HEK293 (cell line): ENCODE measurements around the gene MGAT4A.

Source experiments
- CTCF ChIA-PET: fragments of 350-600 bp; formaldehyde crosslinking; extraction: SDS; loops from one replicate; lab custom pipeline; 2021; ENCODE audit warnings: antibody characterized with exemption; lab: Yijun Ruan, JAX
- POLR2A ChIA-PET: fragments of 300-600 bp; formaldehyde crosslinking; extraction: SDS; loops from one replicate; lab custom pipeline; 2020; ENCODE audit warnings: antibody characterized with exemption, inconsistent platforms; lab: Yijun Ruan, JAX
- H3K27ac ChIP-seq: fragments of 200-500 bp; sonication (Bioruptor generic); 2 replicates; pipeline ENCODE4 v1.5.1; 2014; ENCODE audit warnings: low read depth, low read length, control low read depth, inconsistent platforms; ENCODE audit errors: extremely low read depth
- H3K36me3 ChIP-seq, 2 experiments: fragments of 200-500 bp in 1 of 2; sonication (Bioruptor generic) in 1 of 2; 1 replicate in 1 of 2; 2 replicates in 1 of 2; pipeline ENCODE4 v1.5.1; 2014 to 2017; ENCODE audit warnings: inconsistent platforms in 2 of 2, low read length in 2 of 2; ENCODE audit not compliant: control insufficient read depth in 2 of 2, insufficient read depth in 1 of 2
- H3K4me1 ChIP-seq: fragments of 200-500 bp; sonication (Bioruptor generic); 2 replicates; pipeline ENCODE4 v1.5.1; 2014; ENCODE audit warnings: mild to moderate bottlenecking, low read length, inconsistent platforms; ENCODE audit not compliant: control insufficient read depth, insufficient read depth
- H3K4me3 ChIP-seq: 2 replicates; pipeline ENCODE4 v1.5.1; 2011; ENCODE audit warnings: low read depth, mild to moderate bottlenecking, control low read depth, low read length, moderate library complexity
- H3K9me3 ChIP-seq: fragments of 200-500 bp; sonication (Bioruptor generic); 2 replicates; pipeline ENCODE4 v1.5.1; 2014; ENCODE audit warnings: low read depth, low read length, inconsistent platforms; ENCODE audit not compliant: control insufficient read depth, insufficient read depth
- HOXA7 ChIP-seq: sonication (generic); formaldehyde crosslinking; IDR thresholded peaks from 2 replicates; pipeline ENCODE4 v1.8.1; 2022; ENCODE audit warnings: missing genetic modification reagents, borderline replicate concordance
- KLF1 ChIP-seq: fragments of 450-650 bp; formaldehyde crosslinking; IDR thresholded peaks from 2 replicates; pipeline ENCODE4 v1.5.1; 2016; ENCODE audit warnings: missing biosample characterization, missing genetic modification characterization
- KLF16 ChIP-seq: fragments of 450-650 bp; formaldehyde crosslinking; IDR thresholded peaks from 2 replicates; pipeline ENCODE4 v1.5.1; 2017; ENCODE audit warnings: missing biosample characterization, missing genetic modification characterization
- MYNN ChIP-seq: fragments of 450-650 bp; formaldehyde crosslinking; IDR thresholded peaks from 2 replicates; pipeline ENCODE4 v1.5.1; 2016; ENCODE audit warnings: missing biosample characterization, missing genetic modification characterization, borderline replicate concordance
- PRDM1 ChIP-seq: fragments of 450-650 bp; formaldehyde crosslinking; IDR thresholded peaks from 2 replicates; pipeline ENCODE4; 2016; ENCODE audit warnings: missing biosample characterization, missing genetic modification characterization
- YY1 ChIP-seq: fragments of 450-650 bp; formaldehyde crosslinking; IDR thresholded peaks from 2 replicates; pipeline ENCODE4 v1.5.1; 2018; ENCODE audit warnings: missing biosample characterization, missing genetic modification characterization
- YY2 ChIP-seq: fragments of 450-650 bp; formaldehyde crosslinking; IDR thresholded peaks from 2 replicates; pipeline ENCODE4 v1.5.1; 2016; ENCODE audit warnings: missing biosample characterization, missing genetic modification characterization
- ZBTB17 ChIP-seq: fragments of 450-650 bp; formaldehyde crosslinking; IDR thresholded peaks from 2 replicates; pipeline ENCODE4 v1.5.1; 2016; ENCODE audit warnings: missing biosample characterization, missing genetic modification characterization
- ZFP41 ChIP-seq: fragments of 450-650 bp; formaldehyde crosslinking; IDR thresholded peaks from 2 replicates; pipeline ENCODE4 v1.5.1; 2016; ENCODE audit warnings: missing biosample characterization, missing genetic modification characterization, borderline replicate concordance
- ZFP69B ChIP-seq: fragments of 450-650 bp; formaldehyde crosslinking; IDR thresholded peaks from 2 replicates; pipeline ENCODE4 v1.5.1; 2016; ENCODE audit warnings: missing biosample characterization, missing genetic modification characterization
- ZNF211 ChIP-seq: fragments of 450-650 bp; formaldehyde crosslinking; IDR thresholded peaks from 2 replicates; pipeline ENCODE4 v1.5.1; 2016; ENCODE audit warnings: low read depth, missing biosample characterization, missing genetic modification characterization
- ZNF335 ChIP-seq: fragments of 450-650 bp; formaldehyde crosslinking; conservative IDR thresholded peaks from 2 replicates; pipeline ENCODE4 v1.5.1; 2016; ENCODE audit warnings: missing biosample characterization, missing genetic modification characterization
- ZNF350 ChIP-seq: fragments of 450-650 bp; formaldehyde crosslinking; IDR thresholded peaks from 2 replicates; pipeline ENCODE4 v1.5.0; 2017; ENCODE audit warnings: missing biosample characterization, mild to moderate bottlenecking, missing genetic modification characterization
- ZNF48 ChIP-seq: fragments of 450-650 bp; formaldehyde crosslinking; IDR thresholded peaks from 2 replicates; pipeline ENCODE4 v1.5.1; 2016; ENCODE audit warnings: missing biosample characterization, missing genetic modification characterization
- ZNF518A ChIP-seq: fragments of 450-650 bp; formaldehyde crosslinking; conservative IDR thresholded peaks from 2 replicates; pipeline ENCODE4 v1.5.1; 2016; ENCODE audit warnings: low read depth, missing biosample characterization, missing genetic modification characterization
- ZNF521 ChIP-seq: fragments of 450-650 bp; formaldehyde crosslinking; IDR thresholded peaks from 2 replicates; pipeline ENCODE4 v1.5.1; 2017; ENCODE audit warnings: missing biosample characterization, mild to moderate bottlenecking, missing genetic modification characterization
- ZNF529 ChIP-seq: fragments of 450-650 bp; formaldehyde crosslinking; IDR thresholded peaks from 2 replicates; pipeline ENCODE4 v1.5.1; 2017; ENCODE audit warnings: missing genetic modification characterization, missing biosample characterization; ENCODE audit not compliant: insufficient replicate concordance
- ZNF549 ChIP-seq: fragments of 450-650 bp; IDR thresholded peaks from 2 replicates; pipeline ENCODE4 v1.5.1; 2018; ENCODE audit warnings: missing biosample characterization, missing genetic modification characterization, mild to moderate bottlenecking, inconsistent platforms, moderate library complexity
- ZNF600 ChIP-seq: fragments of 450-650 bp; formaldehyde crosslinking; IDR thresholded peaks from 2 replicates; pipeline ENCODE4 v1.5.1; 2016; ENCODE audit warnings: missing biosample characterization, missing genetic modification characterization
- ZNF610 ChIP-seq: fragments of 450-650 bp; formaldehyde crosslinking; IDR thresholded peaks from 2 replicates; pipeline ENCODE4 v1.5.1; 2016; ENCODE audit warnings: missing biosample characterization, missing genetic modification characterization, borderline replicate concordance
- ZNF626 ChIP-seq: fragments of 450-650 bp; sonication (Bioruptor Pico); formaldehyde crosslinking; IDR thresholded peaks from 2 replicates; pipeline ENCODE4 v1.5.1; 2018; ENCODE audit warnings: missing biosample characterization, missing genetic modification characterization, inconsistent platforms
- ZNF701 ChIP-seq: fragments of 450-650 bp; formaldehyde crosslinking; IDR thresholded peaks from 2 replicates; pipeline ENCODE4 v1.5.1; 2016; ENCODE audit warnings: missing biosample characterization, missing genetic modification characterization
- ZNF792 ChIP-seq: fragments of 450-650 bp; formaldehyde crosslinking; IDR thresholded peaks from 2 replicates; pipeline ENCODE4 v1.5.1; 2016; ENCODE audit warnings: missing biosample characterization, missing genetic modification characterization
- TF ChIP-seq, protein P1 (sequence below): fragments of 450-650 bp; formaldehyde crosslinking; IDR thresholded peaks from 2 replicates; pipeline ENCODE4 v1.5.1; 2016; ENCODE audit warnings: missing biosample characterization, missing genetic modification characterization
- TF ChIP-seq, protein P2 (sequence below): IDR thresholded peaks from 2 replicates; pipeline ENCODE4 v1.6.1; 2011; ENCODE audit warnings: mild to moderate bottlenecking, low read depth, low read length, borderline replicate concordance

MGAT4A gene

DNA sequence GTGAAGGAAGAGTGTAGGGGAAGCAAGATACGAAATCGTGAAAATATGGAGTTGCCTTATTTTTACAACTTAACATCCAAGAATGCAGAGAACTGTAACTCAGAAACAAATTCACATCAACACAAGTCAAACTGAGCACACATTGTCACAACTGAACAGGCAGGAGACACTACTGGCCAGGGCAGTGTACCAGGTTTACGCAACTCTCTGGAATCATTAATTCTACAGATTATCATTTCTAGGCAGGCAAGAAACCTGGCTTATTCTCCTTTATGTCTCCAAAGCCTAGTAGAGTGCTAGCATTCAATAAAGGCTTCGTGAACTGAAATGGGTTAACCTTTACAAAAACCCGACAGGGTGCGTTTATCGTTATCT lies 123.2 kb downstream of the MGAT4A start:
- peak overlapping the region; percentile 81 for H3K27ac ChIP-seq
- POLR2A ChIA-PET: interaction anchor here (1.4 kb wide), 1 partner anchor 21 kb away, joined by 3 read pairs; no protein-coding TSS in a partner anchor
- H3K4me1 ChIP-seq: peaks cover 15% of the 10 kb centered on the region
- TF ChIP-seq KLF1 (no peak), ZNF335 (tag by site-specific recombination) (peak; percentile 15; the same call in 1 of the 2 replicates)
- TF ChIP-seq, all 188 proteins: peak for 1
- CTCF ChIA-PET: interaction anchor here (0.5 kb wide), 1 partner anchor 199 kb away, joined by 4 read pairs; no protein-coding TSS in a partner anchor
- H3K4me3 ChIP-seq: peak overlapping the region; percentile 75
- H3K36me3 ChIP-seq: peaks cover 30 to 42% of the 10 kb centered on the region in 2 experiments
- no peaks in the 10 kb centered on the region for H3K9me3 ChIP-seq

DNA sequence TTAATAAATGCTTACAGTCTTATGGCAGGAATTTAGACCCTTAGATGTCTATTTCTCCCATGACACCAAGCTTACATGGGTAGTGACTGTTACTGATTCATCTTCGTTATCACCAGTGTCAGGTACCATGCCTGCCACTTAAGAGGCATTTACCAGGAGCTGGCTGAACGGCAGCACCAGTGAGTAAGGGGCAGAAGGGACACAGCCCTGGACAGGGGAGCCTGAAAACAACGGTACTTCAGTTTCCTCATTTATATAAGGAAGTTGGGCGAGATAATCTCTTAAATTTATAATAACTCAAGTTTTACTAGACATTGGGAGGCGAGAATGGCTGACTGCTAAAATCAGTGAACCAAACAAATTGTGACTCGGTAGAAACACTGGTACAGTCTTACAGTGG lies 123.8 kb downstream of the MGAT4A start:
- POLR2A ChIA-PET: no interaction called here
- TF ChIP-seq, protein P1, sequence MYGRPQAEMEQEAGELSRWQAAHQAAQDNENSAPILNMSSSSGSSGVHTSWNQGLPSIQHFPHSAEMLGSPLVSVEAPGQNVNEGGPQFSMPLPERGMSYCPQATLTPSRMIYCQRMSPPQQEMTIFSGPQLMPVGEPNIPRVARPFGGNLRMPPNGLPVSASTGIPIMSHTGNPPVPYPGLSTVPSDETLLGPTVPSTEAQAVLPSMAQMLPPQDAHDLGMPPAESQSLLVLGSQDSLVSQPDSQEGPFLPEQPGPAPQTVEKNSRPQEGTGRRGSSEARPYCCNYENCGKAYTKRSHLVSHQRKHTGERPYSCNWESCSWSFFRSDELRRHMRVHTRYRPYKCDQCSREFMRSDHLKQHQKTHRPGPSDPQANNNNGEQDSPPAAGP (tag by site-specific recombination): no peak
- TF ChIP-seq ZNF701 (tag by site-specific recombination) (no peak), ZNF350 (tag by site-specific recombination) (no peak), ZBTB17 (tag by site-specific recombination) (no peak), YY1 (no peak), YY2 (tag by site-specific recombination) (no peak), ZNF529 (tag by site-specific recombination) (no peak), ZNF521 (tag by site-specific recombination) (no peak), ZNF626 (tag by site-specific recombination) (no peak), ZNF211 (tag by site-specific recombination) (no peak), KLF16 (tag by site-specific recombination) (no peak), PRDM1 (no peak), ZNF48 (tag by site-specific recombination) (no peak), ZNF792 (no peak)
- CTCF ChIA-PET: interaction anchor here (0.5 kb wide), 2 partner anchors 32 to 199 kb away, joined by 3 to 4 read pairs; no protein-coding TSS in a partner anchor
- H3K27ac ChIP-seq: no peak overlapping the region
- peaks cover 15% of the 10 kb centered on the region for H3K4me1 ChIP-seq
- H3K36me3 ChIP-seq: peaks cover 30 to 43% of the 10 kb centered on the region in 2 experiments
- H3K9me3 ChIP-seq: no peaks in the 10 kb centered on the region
- peak overlapping the region; percentile 75 for H3K4me3 ChIP-seq

DNA sequence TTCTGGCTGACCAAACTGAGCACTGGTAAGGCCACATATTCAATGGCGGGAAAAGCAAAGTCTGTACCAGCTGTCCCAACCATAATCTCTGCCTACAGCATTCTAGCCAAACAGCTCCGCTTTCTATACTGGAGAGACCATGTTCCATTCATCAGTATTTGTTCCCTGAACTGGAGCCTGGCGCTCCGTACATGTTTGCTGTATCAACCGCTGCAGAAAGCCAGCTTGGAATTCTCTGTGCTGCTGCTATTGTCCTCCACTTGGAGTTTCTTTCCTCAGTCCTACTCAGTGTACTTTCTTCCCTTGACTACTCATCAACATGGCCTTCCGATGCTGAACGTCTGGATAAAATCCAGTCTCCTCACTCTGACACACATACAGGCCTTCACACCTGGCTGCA lies 124.5 kb downstream of the MGAT4A start:
- CTCF ChIA-PET: interaction anchor here (0.5 kb wide), 1 partner anchor 32 kb away, joined by 3 read pairs; no protein-coding TSS in a partner anchor
- no peak overlapping the region for H3K27ac ChIP-seq
- H3K36me3 ChIP-seq: peaks cover 26 to 43% of the 10 kb centered on the region in 2 experiments
- H3K9me3 ChIP-seq: no peaks in the 10 kb centered on the region
- peaks cover 15% of the 10 kb centered on the region for H3K4me1 ChIP-seq
- POLR2A ChIA-PET: no interaction called here
- H3K4me3 ChIP-seq: no peak overlapping the region
- TF ChIP-seq ZNF521 (tag by site-specific recombination) (no peak), ZNF549 (tag by site-specific recombination) (no peak), HOXA7 (no peak), ZFP41 (no peak), YY1 (no peak), ZNF600 (no peak), MYNN (no peak), ZFP69B (tag by site-specific recombination) (no peak), ZNF518A (tag by site-specific recombination) (no peak), ZNF610 (no peak)
- TF ChIP-seq, protein P2, sequence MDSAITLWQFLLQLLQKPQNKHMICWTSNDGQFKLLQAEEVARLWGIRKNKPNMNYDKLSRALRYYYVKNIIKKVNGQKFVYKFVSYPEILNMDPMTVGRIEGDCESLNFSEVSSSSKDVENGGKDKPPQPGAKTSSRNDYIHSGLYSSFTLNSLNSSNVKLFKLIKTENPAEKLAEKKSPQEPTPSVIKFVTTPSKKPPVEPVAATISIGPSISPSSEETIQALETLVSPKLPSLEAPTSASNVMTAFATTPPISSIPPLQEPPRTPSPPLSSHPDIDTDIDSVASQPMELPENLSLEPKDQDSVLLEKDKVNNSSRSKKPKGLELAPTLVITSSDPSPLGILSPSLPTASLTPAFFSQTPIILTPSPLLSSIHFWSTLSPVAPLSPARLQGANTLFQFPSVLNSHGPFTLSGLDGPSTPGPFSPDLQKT: no peak
